ENCODE measurements around the gene TCF15.
"Not testable (repeated sequence)": the region's sequence is repeated elsewhere in the genome, so short reads cannot be mapped to it uniquely, and the experiment has no call there.

Gene TCF15

GRCh38 chr20:642398-643174 lies 32.5 kb upstream of the TCF15 start (continued):
- TF ChIP-seq CREB5 (CRISPR knock-in tag; IDR thresholded peaks at IDR 0.05; ENCODE audit: low read depth) (no peak), GLIS3 (CRISPR knock-in tag; IDR thresholded peaks at IDR 0.05) (no peak), PATZ1 (CRISPR knock-in tag; IDR thresholded peaks at IDR 0.05; ENCODE audit: borderline replicate concordance) (no peak), ZC3H10 (CRISPR knock-in tag; IDR thresholded peaks at IDR 0.05) (no peak), ZNF565 (CRISPR knock-in tag; conservative IDR thresholded peaks at IDR 0.05; ENCODE audit: low read depth) (no peak), ZFP30 (CRISPR knock-in tag; IDR thresholded peaks at IDR 0.05) (no peak), TSHZ2 (CRISPR knock-in tag; IDR thresholded peaks at IDR 0.05) (no peak)

GRCh38 chr20:642013-642397 lies 31.9 kb upstream of the TCF15 start:
- ATAC-seq: not testable (repeated sequence)

- peak; percentile 34; the same call in 2 of the 3 replicates for ATAC-seq
- TF ChIP-seq ZNF565 (CRISPR knock-in tag; conservative IDR thresholded peaks at IDR 0.05; ENCODE audit: low read depth) (no peak), BACH2 (CRISPR knock-in tag; IDR thresholded peaks at IDR 0.05; ENCODE audit: borderline replicate concordance) (no peak), CSDC2 (CRISPR knock-in tag; IDR thresholded peaks at IDR 0.05) (no peak), CREB5 (CRISPR knock-in tag; IDR thresholded peaks at IDR 0.05; ENCODE audit: low read depth) (no peak), POU6F1 (CRISPR knock-in tag; IDR thresholded peaks at IDR 0.05; ENCODE audit: borderline replicate concordance, low read depth) (no peak), ISL1 (CRISPR knock-in tag; IDR thresholded peaks at IDR 0.05) (no peak), TOX (CRISPR knock-in tag; IDR thresholded peaks at IDR 0.05; ENCODE audit: borderline replicate concordance) (no peak), SNAI2 (CRISPR knock-in tag; IDR thresholded peaks at IDR 0.05) (no peak), CSRNP3 (CRISPR knock-in tag; IDR thresholded peaks at IDR 0.05) (no peak), GLIS3 (CRISPR knock-in tag; IDR thresholded peaks at IDR 0.05) (no peak), RARB (CRISPR knock-in tag; IDR thresholded peaks at IDR 0.05) (no peak), OSR1 (CRISPR knock-in tag; IDR thresholded peaks at IDR 0.05) (no peak), PPARA (CRISPR knock-in tag; IDR thresholded peaks at IDR 0.05; ENCODE audit: borderline replicate concordance) (no peak), ZFP3 (CRISPR knock-in tag; IDR thresholded peaks at IDR 0.05) (no peak), PATZ1 (CRISPR knock-in tag; IDR thresholded peaks at IDR 0.05; ENCODE audit: borderline replicate concordance) (no peak), ZNF8 (CRISPR knock-in tag; IDR thresholded peaks at IDR 0.05) (no peak), ZFP30 (CRISPR knock-in tag; IDR thresholded peaks at IDR 0.05) (no peak), TSHZ2 (CRISPR knock-in tag; IDR thresholded peaks at IDR 0.05) (no peak)
These were observed 31.4 kb upstream of the TCF15 start for GRCh38 chr20:641516-641875.

Measured in SK-N-SH treated with all-trans-retinoic acid at 6 μM for 48 hours (cell line).